K562 (cell line): Measurements from ENCODE around the gene ZNF326. TPM values are rescaled to one million over a fixed set of nuclear protein-coding genes. Genes with fewer than 3 reads are reported as not detected.

Source experiments
- CHD2 ChIP-seq: IDR thresholded peaks from 2 replicates; pipeline ENCODE4 v1.6.1; 2011; ENCODE audit warnings: low read depth, low read length
- HNRNPL ChIP-seq: fragments of 200-400 bp; formaldehyde crosslinking; IDR thresholded peaks from 2 replicates; pipeline ENCODE4 v1.6.1; 2017; ENCODE audit warnings: low read depth, mild to moderate bottlenecking, low read length
- NCOA2 ChIP-seq, 2 experiments: fragments of 450-650 bp; IDR thresholded peaks; 2 replicates each; pipeline ENCODE4 v1.6.1; 2018; ENCODE audit warnings: mild to moderate bottlenecking in 2 of 2, moderate library complexity in 1 of 2; ENCODE audit not compliant: partially characterized antibody in 2 of 2
- NFXL1 ChIP-seq: fragments of 450-650 bp; formaldehyde crosslinking; IDR thresholded peaks from 2 replicates; pipeline ENCODE4 v1.4.0; 2021; ENCODE audit warnings: mild to moderate bottlenecking
- SMAD2 ChIP-seq: fragments of 150-350 bp; IDR thresholded peaks from 2 replicates; pipeline ENCODE4 v1.6.1; 2014; ENCODE audit warnings: low read depth, mild to moderate bottlenecking, low read length
- ZBTB1 ChIP-seq: sonication (generic); formaldehyde crosslinking; IDR thresholded peaks from 2 replicates; pipeline ENCODE4 v1.8.1; 2023; ENCODE audit warnings: missing genetic modification reagents, low read depth, mild to moderate bottlenecking, borderline replicate concordance
- ZNF134 ChIP-seq: fragments of 250-450 bp; sonication (Bioruptor Pico); conservative IDR thresholded peaks from 2 replicates; pipeline ENCODE4 v1.4.0; 2020
- polyA plus RNA-seq, 8 experiments: library from polyadenylated mRNA; depleted of rRNA in 4 of 8; stranded (reverse) in 5 of 8; unstranded in 3 of 8; fragments of >200 nt; fragmentation: Nextera tagmentation in 2 of 8; fragmentation: Illumina TruSeq in 1 of 8; extraction: Ambion mirVana in 2 of 8; extraction: Trizol in 1 of 8; gene quantifications; 2 replicates each; pipeline versions ENCODE4 v1.2.1 to v1.2.3, GENCODE V29; 2011 to 2014; ENCODE audit warnings: inconsistent platforms in 1 of 8, missing spikeins in 1 of 8
- total RNA-seq, 7 experiments: library from RNA; depleted of rRNA in 6 of 7; stranded (reverse); fragments of >200 nt in 6 of 7; fragmentation: Illumina TruSeq in 2 of 7; extraction: Trizol in 2 of 7; gene quantifications; 2 replicates each; pipeline versions ENCODE4 v1.2.1 to v1.2.3, GENCODE V29; 2011 to 2021; ENCODE audit warnings: low replicate concordance in 1 of 7
- TF ChIP-seq, protein P1 (sequence below): fragments of 200-800 bp; sonication (Bioruptor generic); IDR thresholded peaks from 2 replicates; pipeline ENCODE4 v1.6.1; 2016; ENCODE audit warnings: missing genetic modification characterization, missing compliant biosample characterization

Gene ZNF326
- total and polyA plus RNA-seq, 9 of the 15 experiments (the other 6 are each of a cell fraction or from before 2014, with no cell fraction given), result 7.2 to 33.2 (median 20.1) TPM

DNA sequence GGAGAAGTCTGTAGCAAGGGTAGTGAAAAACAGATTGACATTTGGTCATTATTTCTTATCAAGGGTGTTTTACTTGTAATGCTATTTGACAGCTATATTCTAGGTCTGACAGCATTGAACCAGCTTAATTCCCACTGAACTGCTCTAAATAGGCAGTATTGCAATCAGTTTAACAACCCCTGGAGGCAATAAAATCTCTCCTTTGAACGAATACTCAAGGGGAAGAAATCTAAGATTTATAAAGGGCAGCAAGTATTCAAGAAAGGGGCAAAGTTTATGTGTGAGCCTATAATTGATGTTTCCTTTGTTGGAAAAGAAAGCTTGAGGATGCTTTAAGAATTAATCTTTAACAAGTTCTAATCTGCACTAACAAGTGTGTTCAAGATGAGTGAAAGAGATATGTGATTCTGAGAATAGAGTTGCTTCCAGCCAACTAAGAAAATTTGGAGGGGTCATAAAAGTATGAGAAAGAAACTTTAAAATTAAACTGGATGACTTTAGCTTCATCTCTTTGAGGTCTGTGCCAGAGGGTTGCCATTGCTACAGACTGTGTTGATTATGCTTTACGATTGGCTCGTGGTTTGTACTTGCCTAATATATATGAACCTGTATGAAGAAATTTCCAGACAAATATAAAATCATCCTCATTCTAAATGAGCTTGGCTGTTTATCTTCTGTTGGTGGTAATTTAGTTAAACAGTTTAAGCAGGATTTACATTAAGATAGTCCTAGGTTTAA, 72.5 kb downstream of the ZNF326 start (continued):
- TF ChIP-seq HNRNPL (no peak), NCOA2 (IDR thresholded peaks at IDR 0.05; ENCODE audit: partially characterized antibody in 2 of 2) (no peak), SMAD2 (no peak), NFXL1 (CRISPR knock-in tag) (no peak), ZNF134 (CRISPR knock-in tag) (no peak), CHD2 (no peak), ZBTB1 (CRISPR knock-in tag) (no peak)
- TF ChIP-seq, protein P1, sequence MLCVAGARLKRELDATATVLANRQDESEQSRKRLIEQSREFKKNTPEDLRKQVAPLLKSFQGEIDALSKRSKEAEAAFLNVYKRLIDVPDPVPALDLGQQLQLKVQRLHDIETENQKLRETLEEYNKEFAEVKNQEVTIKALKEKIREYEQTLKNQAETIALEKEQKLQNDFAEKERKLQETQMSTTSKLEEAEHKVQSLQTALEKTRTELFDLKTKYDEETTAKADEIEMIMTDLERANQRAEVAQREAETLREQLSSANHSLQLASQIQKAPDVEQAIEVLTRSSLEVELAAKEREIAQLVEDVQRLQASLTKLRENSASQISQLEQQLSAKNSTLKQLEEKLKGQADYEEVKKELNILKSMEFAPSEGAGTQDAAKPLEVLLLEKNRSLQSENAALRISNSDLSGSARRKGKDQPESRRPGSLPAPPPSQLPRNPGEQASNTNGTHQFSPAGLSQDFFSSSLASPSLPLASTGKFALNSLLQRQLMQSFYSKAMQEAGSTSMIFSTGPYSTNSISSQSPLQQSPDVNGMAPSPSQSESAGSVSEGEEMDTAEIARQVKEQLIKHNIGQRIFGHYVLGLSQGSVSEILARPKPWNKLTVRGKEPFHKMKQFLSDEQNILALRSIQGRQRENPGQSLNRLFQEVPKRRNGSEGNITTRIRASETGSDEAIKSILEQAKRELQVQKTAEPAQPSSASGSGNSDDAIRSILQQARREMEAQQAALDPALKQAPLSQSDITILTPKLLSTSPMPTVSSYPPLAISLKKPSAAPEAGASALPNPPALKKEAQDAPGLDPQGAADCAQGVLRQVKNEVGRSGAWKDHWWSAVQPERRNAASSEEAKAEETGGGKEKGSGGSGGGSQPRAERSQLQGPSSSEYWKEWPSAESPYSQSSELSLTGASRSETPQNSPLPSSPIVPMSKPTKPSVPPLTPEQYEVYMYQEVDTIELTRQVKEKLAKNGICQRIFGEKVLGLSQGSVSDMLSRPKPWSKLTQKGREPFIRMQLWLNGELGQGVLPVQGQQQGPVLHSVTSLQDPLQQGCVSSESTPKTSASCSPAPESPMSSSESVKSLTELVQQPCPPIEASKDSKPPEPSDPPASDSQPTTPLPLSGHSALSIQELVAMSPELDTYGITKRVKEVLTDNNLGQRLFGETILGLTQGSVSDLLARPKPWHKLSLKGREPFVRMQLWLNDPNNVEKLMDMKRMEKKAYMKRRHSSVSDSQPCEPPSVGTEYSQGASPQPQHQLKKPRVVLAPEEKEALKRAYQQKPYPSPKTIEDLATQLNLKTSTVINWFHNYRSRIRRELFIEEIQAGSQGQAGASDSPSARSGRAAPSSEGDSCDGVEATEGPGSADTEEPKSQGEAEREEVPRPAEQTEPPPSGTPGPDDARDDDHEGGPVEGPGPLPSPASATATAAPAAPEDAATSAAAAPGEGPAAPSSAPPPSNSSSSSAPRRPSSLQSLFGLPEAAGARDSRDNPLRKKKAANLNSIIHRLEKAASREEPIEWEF (CRISPR knock-in tag), result no peak
